Loucy (cell line): ENCODE measurements around the gene PRL.

ENCODE experiments used
- H2AFZ ChIP-seq: fragments of 200-600 bp; sonication (generic); 2 replicates; pipeline ENCODE4 v1.6.0; 2016; ENCODE audit warnings: antibody characterized with exemption, mild to moderate bottlenecking, low read length, moderate library complexity
- H3F3A ChIP-seq: fragments of 200-600 bp; 2 replicates; pipeline ENCODE4 v1.6.0; 2016; ENCODE audit warnings: antibody characterized with exemption, low read depth, mild to moderate bottlenecking
- H3K27me3 ChIP-seq: fragments of 200-600 bp; sonication (generic); 2 replicates; pipeline ENCODE4 v1.6.1; 2014; ENCODE audit warnings: low read length, mild to moderate bottlenecking; ENCODE audit not compliant: insufficient read depth, poor library complexity, severe bottlenecking
- H3K36me3 ChIP-seq: fragments of 200-600 bp; sonication (generic); 2 replicates; pipeline ENCODE4 v1.6.1; 2016; ENCODE audit warnings: low read length; ENCODE audit not compliant: insufficient read depth
- H3K4me1 ChIP-seq: fragments of 200-600 bp; sonication (generic); 2 replicates; pipeline ENCODE4 v1.5.1; 2014; ENCODE audit warnings: low read length, mild to moderate bottlenecking; ENCODE audit not compliant: insufficient read depth, poor library complexity, severe bottlenecking
- H3K4me2 ChIP-seq: fragments of 200-600 bp; sonication (generic); 2 replicates; pipeline ENCODE4 v1.6.0; 2014; ENCODE audit warnings: antibody characterized with exemption, low read length, low read depth, mild to moderate bottlenecking; ENCODE audit not compliant: poor library complexity, severe bottlenecking
- H3K4me3 ChIP-seq: fragments of 200-600 bp; sonication (generic); 2 replicates; pipeline ENCODE4 v1.5.1; 2014; ENCODE audit warnings: low read length, mild to moderate bottlenecking, mixed read lengths; ENCODE audit not compliant: poor library complexity, severe bottlenecking
- H3K79me2 ChIP-seq: fragments of 200-600 bp; sonication (generic); 2 replicates; pipeline ENCODE4 v1.6.1; 2014; ENCODE audit warnings: low read length; ENCODE audit not compliant: insufficient read depth
- H3K9ac ChIP-seq: fragments of 200-600 bp; sonication (generic); 2 replicates; pipeline ENCODE4 v1.6.0; 2014; ENCODE audit warnings: mild to moderate bottlenecking, low read depth, low read length, moderate library complexity; ENCODE audit not compliant: poor library complexity, severe bottlenecking
- H3K9me2 ChIP-seq: fragments of 200-600 bp; sonication (generic); replicated peaks from 2 replicates; pipeline ENCODE4 v1.6.1; 2016; ENCODE audit warnings: low read depth, low read length, mixed read lengths
- H3K9me3 ChIP-seq: fragments of 200-600 bp; sonication (generic); 2 replicates; pipeline ENCODE4 v1.6.1; 2014; ENCODE audit warnings: mild to moderate bottlenecking, antibody characterized with exemption, low read length, low read depth; ENCODE audit not compliant: insufficient read depth
- H4K20me1 ChIP-seq: fragments of 200-600 bp; sonication (generic); 2 replicates; pipeline ENCODE4 v1.6.0; 2014; ENCODE audit warnings: antibody characterized with exemption, low read length, mild to moderate bottlenecking; ENCODE audit not compliant: insufficient read depth, poor library complexity, severe bottlenecking
- EZH2phosphoT487 ChIP-seq: fragments of 200-600 bp; IDR thresholded peaks from 2 replicates; pipeline ENCODE4 v1.6.1; 2018; ENCODE audit warnings: antibody characterized with exemption, mild to moderate bottlenecking, moderate library complexity, borderline replicate concordance
- TF ChIP-seq, protein P1 (sequence below): fragments of 200-600 bp; sonication (generic); conservative IDR thresholded peaks from 2 replicates; pipeline ENCODE4 v1.5.1; 2014; ENCODE audit warnings: mild to moderate bottlenecking, antibody characterized with exemption, low read length

The PRL gene

DNA sequence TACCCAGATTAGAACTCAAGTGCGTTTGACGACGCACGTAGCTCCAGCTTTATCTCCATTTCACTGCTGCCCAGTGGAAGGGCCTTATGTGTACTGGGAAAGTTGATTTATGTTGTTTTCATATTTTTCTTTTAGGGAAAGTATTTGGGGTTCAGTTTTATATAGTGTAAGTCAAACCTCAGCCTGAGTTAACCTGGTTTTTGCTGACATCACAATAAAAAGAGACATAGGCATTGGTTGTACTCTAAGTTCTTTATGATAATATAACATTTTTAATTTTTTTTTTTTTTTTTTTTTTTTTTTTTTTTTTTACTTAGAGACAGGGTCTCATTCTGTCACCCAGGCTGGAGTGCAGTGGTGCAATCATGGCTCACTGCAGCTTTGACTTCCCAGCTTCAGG, 34.1 kb upstream of the PRL start:
- Histone ChIP-seq H3K4me1 (peaks cover 12% of the 10 kb centered on the region), H3F3A (no peaks in the 10 kb centered on the region), H3K9me3 (no peaks in the 10 kb centered on the region), H3K9me2 (no peaks in the 10 kb centered on the region), H4K20me1 (no peaks in the 10 kb centered on the region), H3K4me2 (no peak overlapping the region), H3K9ac (no peak overlapping the region), H3K79me2 (no peaks in the 10 kb centered on the region), H3K27me3 (no peaks in the 10 kb centered on the region), H3K36me3 (no peaks in the 10 kb centered on the region), H2AFZ (no peak overlapping the region), H3K4me3 (no peak overlapping the region)
- TF ChIP-seq, protein P1, sequence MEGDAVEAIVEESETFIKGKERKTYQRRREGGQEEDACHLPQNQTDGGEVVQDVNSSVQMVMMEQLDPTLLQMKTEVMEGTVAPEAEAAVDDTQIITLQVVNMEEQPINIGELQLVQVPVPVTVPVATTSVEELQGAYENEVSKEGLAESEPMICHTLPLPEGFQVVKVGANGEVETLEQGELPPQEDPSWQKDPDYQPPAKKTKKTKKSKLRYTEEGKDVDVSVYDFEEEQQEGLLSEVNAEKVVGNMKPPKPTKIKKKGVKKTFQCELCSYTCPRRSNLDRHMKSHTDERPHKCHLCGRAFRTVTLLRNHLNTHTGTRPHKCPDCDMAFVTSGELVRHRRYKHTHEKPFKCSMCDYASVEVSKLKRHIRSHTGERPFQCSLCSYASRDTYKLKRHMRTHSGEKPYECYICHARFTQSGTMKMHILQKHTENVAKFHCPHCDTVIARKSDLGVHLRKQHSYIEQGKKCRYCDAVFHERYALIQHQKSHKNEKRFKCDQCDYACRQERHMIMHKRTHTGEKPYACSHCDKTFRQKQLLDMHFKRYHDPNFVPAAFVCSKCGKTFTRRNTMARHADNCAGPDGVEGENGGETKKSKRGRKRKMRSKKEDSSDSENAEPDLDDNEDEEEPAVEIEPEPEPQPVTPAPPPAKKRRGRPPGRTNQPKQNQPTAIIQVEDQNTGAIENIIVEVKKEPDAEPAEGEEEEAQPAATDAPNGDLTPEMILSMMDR: no peak

DNA sequence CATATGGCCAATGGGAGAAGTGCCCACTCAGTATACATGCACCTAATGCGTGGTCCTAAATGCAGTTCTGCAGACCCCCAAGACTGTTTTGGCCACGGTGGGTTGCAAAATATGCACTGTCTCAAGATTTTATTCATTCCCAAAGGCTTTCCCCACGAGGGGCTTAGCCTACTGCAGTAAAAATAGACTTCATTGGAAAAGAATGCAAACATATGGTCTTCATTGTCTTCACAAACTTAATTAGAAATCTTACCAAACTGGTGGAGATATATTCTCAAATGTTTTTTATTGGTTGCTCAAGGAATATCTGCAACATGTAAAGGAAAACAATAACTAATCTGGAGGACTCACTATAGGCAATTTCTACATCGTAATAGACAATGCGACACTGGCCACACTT, 31.6 kb upstream of the PRL start:
- H3F3A ChIP-seq: no peaks in the 10 kb centered on the region
- H3K9me3 ChIP-seq: no peaks in the 10 kb centered on the region
- no peak overlapping the region for H3K4me3 ChIP-seq
- H3K79me2 ChIP-seq: no peaks in the 10 kb centered on the region
- no peak overlapping the region for H3K4me2 ChIP-seq
- no peak overlapping the region for H3K9ac ChIP-seq
- TF ChIP-seq EZH2phosphoT487: no peak
- TF ChIP-seq, protein P1: no peak
- H3K9me2 ChIP-seq: no peaks in the 10 kb centered on the region
- no peaks in the 10 kb centered on the region for H4K20me1 ChIP-seq
- no peak overlapping the region for H2AFZ ChIP-seq
- no peaks in the 10 kb centered on the region for H3K27me3 ChIP-seq
- no peaks in the 10 kb centered on the region for H3K36me3 ChIP-seq
- no peaks in the 10 kb centered on the region for H3K4me1 ChIP-seq

DNA sequence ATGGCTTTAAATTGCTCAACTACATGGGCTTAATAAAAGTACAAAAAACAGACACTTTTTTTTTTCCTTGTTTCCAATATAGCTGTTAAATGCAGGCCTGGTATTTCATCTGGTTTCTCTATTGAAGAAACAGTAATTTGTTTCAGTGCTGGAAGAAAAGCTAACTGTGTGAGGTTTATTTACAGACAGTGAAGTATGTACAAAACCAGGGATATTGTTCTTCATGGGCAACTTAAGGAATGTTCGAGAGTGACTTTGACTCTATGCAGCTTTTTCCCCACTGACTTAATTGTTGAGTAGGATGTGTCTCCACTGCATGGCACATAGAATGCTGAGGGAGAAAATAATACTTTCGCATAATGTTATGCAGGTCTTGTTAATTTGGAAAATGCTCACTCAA, 31.0 kb upstream of the PRL start:
- Histone ChIP-seq H3F3A (no peaks in the 10 kb centered on the region), H3K4me3 (no peak overlapping the region), H3K9me2 (no peaks in the 10 kb centered on the region), H3K27me3 (no peaks in the 10 kb centered on the region), H3K79me2 (no peaks in the 10 kb centered on the region), H3K4me1 (peaks cover 3% of the 10 kb centered on the region), H3K4me2 (no peak overlapping the region), H3K36me3 (no peaks in the 10 kb centered on the region), H2AFZ (no peak overlapping the region), H4K20me1 (no peaks in the 10 kb centered on the region), H3K9ac (no peak overlapping the region), H3K9me3 (no peaks in the 10 kb centered on the region)
- no peak for TF ChIP-seq EZH2phosphoT487
- TF ChIP-seq, protein P1: no peak
